C1 segment of cervical spinal cord (tissue), 14 donors: ENCODE results near the gene ADCY3.

Experiments used
- DNase-seq, 14 donors: peaks; one replicate each; lab custom pipeline; 2025; lab: John Stamatoyannopoulos, UW

The ADCY3 gene

DNA sequence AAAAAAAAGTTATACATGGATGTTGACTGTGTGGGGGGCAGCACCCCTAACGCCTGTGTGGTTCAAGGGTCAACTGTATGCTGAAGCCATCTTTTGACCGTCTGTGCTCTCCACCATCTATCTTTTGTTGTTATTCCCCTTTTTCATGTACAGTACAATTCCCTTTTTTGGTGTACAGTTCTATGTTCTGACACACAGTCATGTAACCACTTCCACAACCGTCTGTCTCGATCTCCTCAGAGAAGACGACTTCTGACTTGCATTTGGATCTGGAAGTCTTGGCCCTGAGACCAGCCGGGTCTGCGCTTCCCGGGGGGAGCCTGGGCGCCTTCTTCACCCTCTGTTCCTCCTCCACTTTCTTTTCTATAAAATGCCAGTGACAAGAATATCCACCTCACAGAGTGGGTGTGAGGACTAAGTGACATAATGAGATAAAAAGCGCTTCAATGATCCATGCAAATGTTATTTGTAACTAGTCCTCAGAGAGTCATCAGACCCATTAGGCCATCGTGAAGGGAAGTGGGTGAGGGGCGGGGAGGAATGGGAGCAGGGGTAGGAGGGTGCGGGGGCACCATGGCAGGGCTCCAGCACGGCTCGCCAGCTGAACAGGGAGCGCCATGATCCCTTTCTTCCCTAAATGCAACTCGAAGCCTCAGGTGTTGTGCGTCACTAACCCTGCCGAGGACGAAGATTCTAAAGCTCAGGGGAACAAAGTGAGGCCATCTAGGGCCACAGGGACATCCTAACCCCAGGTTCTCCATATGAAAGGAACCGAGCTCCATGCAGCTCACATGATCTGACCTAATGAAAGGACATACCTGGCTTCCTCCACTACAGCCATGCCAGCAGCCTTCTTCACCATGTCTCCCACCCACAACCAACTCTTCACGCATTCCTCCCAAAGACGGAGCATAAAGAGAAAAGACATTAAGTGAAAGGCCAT is 16.6 kb downstream of the ADCY3 start:
- no peak for DNase-seq

DNA sequence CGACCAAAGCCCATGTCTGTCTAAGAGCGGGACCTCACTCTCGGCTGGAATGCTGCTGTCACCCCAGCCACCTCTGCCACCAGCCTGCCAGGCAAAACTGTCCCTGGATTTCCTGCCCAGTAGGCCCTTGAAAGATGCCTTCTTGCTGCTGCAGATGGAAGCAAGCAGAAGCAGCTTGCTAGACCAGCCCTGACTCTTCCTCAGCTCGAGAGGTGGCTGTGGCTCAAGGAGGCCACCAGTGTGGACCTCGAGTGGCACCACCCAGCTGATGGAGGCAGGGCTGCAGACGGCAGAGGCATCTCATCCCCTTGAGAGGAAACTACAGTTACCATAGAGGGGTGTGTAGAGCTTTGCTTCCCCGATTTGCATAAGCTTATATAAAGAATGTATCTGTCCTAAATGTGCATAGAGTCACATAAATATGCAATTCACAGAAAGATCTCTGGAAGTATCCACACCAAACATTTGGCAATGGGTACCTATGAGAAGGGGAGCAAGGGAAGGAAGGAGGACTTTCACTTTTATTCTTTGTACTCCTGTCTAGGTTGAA is 20.6 kb downstream of the ADCY3 start:
- no peak for DNase-seq

GRCh38 chr2:24898122-24899109 is 21.6 kb downstream of the ADCY3 start:
- no peak for DNase-seq

DNA sequence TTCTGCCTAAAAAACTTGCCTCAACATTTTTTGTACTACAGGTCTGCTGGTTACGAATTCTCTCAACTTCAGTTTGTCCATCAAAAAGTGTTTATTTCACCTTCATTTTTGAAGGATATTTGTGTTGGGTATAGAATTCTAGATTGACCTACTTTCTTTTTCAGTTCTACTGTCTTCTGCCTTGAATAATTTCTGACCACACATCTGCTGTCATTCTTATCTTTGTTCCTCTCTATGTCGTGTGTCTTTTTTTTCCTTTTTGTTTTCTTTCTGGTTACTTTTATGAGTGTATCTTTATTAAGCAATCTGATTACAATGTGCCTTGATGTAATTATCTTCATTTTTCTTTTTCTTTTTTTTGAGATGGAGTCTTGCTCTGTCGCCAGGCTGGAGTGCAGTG is 25.3 kb downstream of the ADCY3 start:
- DNase-seq = no peak

GRCh38 chr2:24893934-24894333 is 26.1 kb downstream of the ADCY3 start:
- DNase-seq = no peak

- no peak for DNase-seq
Measured at GRCh38 chr2:24892928-24893327, 27.1 kb downstream of the ADCY3 start.

GRCh38 chr2:24891201-24891600 is 28.8 kb downstream of the ADCY3 start:
- DNase-seq = no peak

DNA sequence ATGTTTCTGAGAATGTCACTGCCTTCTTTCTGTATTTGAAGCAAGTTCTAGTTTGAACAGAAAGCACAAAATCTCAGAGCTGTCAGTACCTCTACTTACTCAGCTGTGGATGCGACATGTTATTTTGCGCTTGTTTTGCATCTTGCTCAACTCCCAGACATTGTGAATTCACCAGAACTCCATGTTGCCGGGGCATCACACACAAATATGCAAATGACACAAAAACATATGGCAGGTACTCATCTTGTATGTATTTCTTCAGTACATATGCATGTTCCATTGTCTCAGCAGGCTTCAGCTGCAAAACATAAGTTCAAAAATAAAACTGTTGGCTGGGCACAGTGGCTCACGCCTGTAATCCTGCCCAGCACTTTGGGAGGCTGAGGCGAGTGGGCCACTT is 30.8 kb downstream of the ADCY3 start:
- no peak for DNase-seq

GRCh38 chr2:24888177-24888576 is 31.9 kb downstream of the ADCY3 start:
- no peak for DNase-seq

DNA sequence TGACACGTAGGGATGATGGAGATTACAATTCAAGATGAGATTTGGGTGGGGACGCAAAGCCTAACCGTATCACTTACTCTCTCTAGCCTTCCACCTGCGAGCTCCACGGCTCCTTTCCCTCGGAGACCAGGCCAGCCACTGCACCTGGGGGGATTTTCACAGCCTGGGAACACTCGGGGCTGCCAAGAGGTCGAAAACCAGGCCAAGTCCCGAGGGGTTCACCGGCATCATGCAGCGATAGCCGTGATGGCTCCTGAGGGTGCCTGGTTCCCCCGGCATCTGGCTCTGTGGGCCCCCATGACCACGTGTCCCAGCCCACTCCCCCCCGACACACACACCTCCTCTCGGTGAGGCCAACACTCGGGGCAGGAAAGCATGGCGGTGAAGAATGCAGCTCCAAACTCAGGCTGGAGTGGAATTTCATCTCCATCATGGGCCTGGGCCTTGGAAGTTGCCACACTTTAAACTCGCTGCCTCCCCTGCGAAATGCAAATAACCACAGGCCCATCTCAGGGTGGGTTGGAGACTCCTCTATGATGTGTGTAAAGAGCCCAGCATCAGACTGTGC is 32.6 kb downstream of the ADCY3 start:
- DNase-seq = no peak

DNA sequence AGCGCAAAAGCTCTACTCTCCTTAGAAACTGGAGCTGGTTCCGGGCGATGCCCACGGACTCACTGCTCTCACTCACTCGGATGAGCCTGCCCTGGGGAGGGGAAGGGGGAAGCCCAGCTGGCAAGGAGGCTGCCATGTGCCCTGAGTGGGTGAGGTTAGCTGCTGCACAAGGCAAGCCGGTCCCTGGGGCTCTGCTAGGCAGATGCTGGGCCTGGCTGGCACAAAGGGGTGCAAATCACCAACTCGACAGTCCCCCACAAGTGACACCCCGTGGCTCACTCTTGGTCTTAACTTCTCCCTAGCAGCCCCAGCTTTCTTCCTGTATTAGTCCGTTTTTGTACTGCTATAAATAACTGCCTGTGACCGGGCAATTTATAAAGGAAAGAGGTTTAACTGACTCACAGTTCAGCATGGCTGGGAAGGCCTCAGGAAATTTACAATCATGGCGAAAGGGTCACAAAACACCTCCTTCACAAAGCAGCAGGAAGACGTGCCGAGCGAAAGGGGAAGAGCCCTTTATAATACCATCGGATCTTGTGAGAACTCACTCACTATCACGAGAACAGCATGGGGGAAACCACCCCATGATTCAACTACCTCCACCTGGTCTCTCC is 33.2 kb downstream of the ADCY3 start:
- peak in 3 of 14 donors; percentile 19 to 46 (median 22) for DNase-seq

DNA sequence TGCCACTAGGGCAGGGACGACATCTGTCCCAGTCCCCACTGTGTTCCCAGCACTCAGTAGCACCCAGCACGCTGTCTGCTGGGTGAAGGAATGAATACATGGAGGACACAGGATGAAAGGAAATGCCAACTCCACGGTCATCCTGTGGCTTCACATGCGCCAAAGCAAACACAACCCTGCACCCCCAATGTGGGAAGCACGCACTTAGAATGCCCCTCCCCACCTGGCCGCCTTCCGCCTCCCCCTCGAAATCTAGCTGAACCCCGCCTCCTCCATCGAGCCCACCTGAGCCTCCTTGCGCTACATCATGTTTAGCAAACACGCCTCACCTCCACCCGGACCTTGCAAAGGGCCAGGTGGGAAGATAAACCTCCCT is 33.9 kb downstream of the ADCY3 start:
- no peak for DNase-seq

- DNase-seq = peak in 2 of 14 donors; percentile 24 to 38
Measured at GRCh38 chr2:24885221-24886125, 34.6 kb downstream of the ADCY3 start.

DNA sequence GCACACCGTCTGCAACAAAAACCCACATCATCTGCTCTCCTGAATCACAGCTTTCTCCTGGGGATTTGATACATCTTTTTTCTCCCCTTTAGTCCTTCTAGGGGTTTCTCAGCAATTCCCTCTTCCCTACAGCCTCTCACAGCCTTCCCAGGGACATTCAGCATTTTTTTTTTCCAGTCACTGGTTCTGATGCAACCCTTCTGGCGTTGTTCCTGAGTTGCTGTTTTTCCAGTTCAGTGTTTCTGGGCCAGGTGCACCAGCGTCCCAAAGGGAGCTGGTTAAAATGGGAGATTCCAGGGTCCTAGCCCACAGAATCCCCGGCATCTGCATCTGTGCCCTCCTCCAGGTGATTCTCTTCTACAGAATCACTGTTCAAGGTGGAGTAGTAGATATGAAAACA is 36.1 kb downstream of the ADCY3 start:
- DNase-seq = peak in 3 of 14 donors; percentile 14 to 61 (median 16)

GRCh38 chr2:24881623-24882022 is 38.4 kb downstream of the ADCY3 start:
- DNase-seq = peak in 2 of 14 donors; percentile 11 to 42

DNA sequence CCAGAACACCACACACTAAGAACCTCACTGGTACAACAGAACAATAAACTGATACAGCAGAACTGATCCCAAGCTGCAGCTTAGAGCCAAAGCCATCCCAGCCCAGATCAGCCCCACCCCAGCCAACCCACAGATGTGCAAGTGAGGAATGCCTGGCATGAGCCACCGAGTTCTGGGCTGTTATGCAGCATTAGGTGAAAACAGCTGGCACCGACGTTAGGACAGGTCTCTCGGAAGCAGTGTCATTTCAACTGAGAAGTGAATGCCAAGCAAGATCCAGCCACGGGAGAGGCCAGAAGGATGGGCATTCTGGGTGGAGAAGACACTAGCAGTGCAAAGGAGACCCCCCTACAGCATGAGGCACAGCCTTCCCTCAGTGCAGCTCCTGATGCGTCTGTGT is 38.9 kb downstream of the ADCY3 start:
- DNase-seq = peak in 3 of 14 donors; percentile 18 to 27 (median 21)

GRCh38 chr2:24878341-24878740 is 41.7 kb downstream of the ADCY3 start:
- DNase-seq = no peak

- no peak for DNase-seq
Measured at GRCh38 chr2:24877646-24878045, 42.4 kb downstream of the ADCY3 start.

GRCh38 chr2:24877067-24877466 is 43.0 kb downstream of the ADCY3 start:
- no peak for DNase-seq

GRCh38 chr2:24875901-24876300 is 44.1 kb downstream of the ADCY3 start:
- DNase-seq = no peak
